Measurements from ENCODE around the gene FUNDC2. TPM values are rescaled to one million over a fixed set of nuclear protein-coding genes. Genes with fewer than 3 reads are reported as not detected.
A peak's percentile ranks its signal among the peaks of the same experiment; 100 is the strongest.

Gene FUNDC2
- total and polyA plus RNA-seq, 10 of the 15 experiments (the other 5 are each of a cell fraction or from before 2014, with no cell fraction given), result 70.5 to 353 (median 165) TPM

- TF ChIP-seq IRF5 (IDR thresholded peaks at IDR 0.05; ENCODE audit: borderline replicate concordance) (no peak), EGR1 (IDR thresholded peaks at IDR 0.05; ENCODE audit: borderline replicate concordance in 1 of 2, low read depth in 2 of 2, low read length in 2 of 2) (peak in 1 of 2 experiments; percentile 91; a peak in 2 of 3 replicates), SPI1 (IDR thresholded peaks at IDR 0.05; ENCODE audit: borderline replicate concordance, insufficient read depth, low read depth, low read length) (no peak), TCF12 (IDR thresholded peaks at IDR 0.05; ENCODE audit: low read depth, low read length) (0 out of 2 replicates have a peak, but pooled peaks have one; percentile 45), MTA2 (IDR thresholded peaks at IDR 0.05; ENCODE audit: low read depth) (no peak), ZNF207 (IDR thresholded peaks at IDR 0.05; ENCODE audit: borderline replicate concordance) (no peak), ZNF622 (IDR thresholded peaks at IDR 0.05) (no peak), POLR2A (IDR thresholded peaks at IDR 0.05; ENCODE audit: low read depth, low read length) (no peak), TARDBP (IDR thresholded peaks at IDR 0.05; ENCODE audit: borderline replicate concordance) (no peak), NFIC (IDR thresholded peaks at IDR 0.05; ENCODE audit: low read depth, low read length) (no peak), SIX5 (IDR thresholded peaks at IDR 0.05; ENCODE audit: low read depth, low read length, severe bottlenecking) (no peak), SREBF2 (IDR thresholded peaks at IDR 0.05; ENCODE audit: low read length) (no peak), ZBTB4 (CRISPR knock-in tag; IDR thresholded peaks at IDR 0.05) (no peak), MAX (IDR thresholded peaks at IDR 0.05; ENCODE audit: low read depth, low read length) (no peak), EZH2 (IDR thresholded peaks at IDR 0.05; ENCODE audit: borderline replicate concordance, control insufficient read depth, low read depth, low read length) (no peak), NBN (IDR thresholded peaks at IDR 0.05) (no peak), SRF (IDR thresholded peaks at IDR 0.05; ENCODE audit: low read depth in 2 of 2, low read length in 2 of 2) (no peak), CHD4 (IDR thresholded peaks at IDR 0.05) (no peak), CBX5 (IDR thresholded peaks at IDR 0.05; ENCODE audit: low read depth) (no peak), CBFB (IDR thresholded peaks at IDR 0.05; ENCODE audit: low read depth) (no peak), MXI1 (IDR thresholded peaks at IDR 0.05; ENCODE audit: low read depth, low read length) (0 out of 2 replicates have a peak, but pooled peaks have one; percentile 19), POLR2AphosphoS5 (IDR thresholded peaks at IDR 0.05; ENCODE audit: low read length) (no peak), SUZ12 (IDR thresholded peaks at IDR 0.05; ENCODE audit: unreplicated experiment) (no peak), E2F8 (IDR thresholded peaks at IDR 0.05; ENCODE audit: low read depth, partially characterized antibody) (no peak), ASH2L (IDR thresholded peaks at IDR 0.05; ENCODE audit: borderline replicate concordance, low read depth) (no peak), EED (IDR thresholded peaks at IDR 0.05; ENCODE audit: low read depth) (0 out of 2 replicates have a peak, but pooled peaks have one; percentile 5), HDGF (IDR thresholded peaks at IDR 0.05) (no peak)
Measured at GRCh38 chrX:154991039-154991438, 35.6 kb upstream of the FUNDC2 start (continued).
